Omental fat pad (tissue), 4 donors: ENCODE measurements around the gene STAT5B. TPM values are rescaled to one million over a fixed set of nuclear protein-coding genes. Genes with fewer than 3 reads are reported as not detected.
"Not testable (repeated sequence)": the region's sequence is repeated elsewhere in the genome, so short reads cannot be mapped to it uniquely, and the experiment has no call there.

Experiments
- ATAC-seq: fragments of 150-250 bp; one replicate; pipeline ENCODE4 v1.9.1; 2016; ENCODE audit warnings: mild to moderate bottlenecking, moderate library complexity; ENCODE audit not compliant: low FRiP score
- DNase-seq: peaks from one replicate; pipeline ENCODE4 v3.0.0-alpha.2; 2019; ENCODE audit warnings: low spot score
- CTCF ChIP-seq, 3 donors: fragments of 450-650 bp; IDR thresholded peaks; one replicate each; pipeline ENCODE4 v1.5.1; 2016 to 2017; ENCODE audit warnings: antibody characterized with exemption in 3 of 3, mild to moderate bottlenecking in 3 of 3, moderate library complexity in 2 of 3
- total RNA-seq, 4 donors: library from RNA; depleted of rRNA; stranded (reverse); fragments of >200 nt; gene quantifications; one replicate each; pipeline ENCODE4 v1.1.0, GENCODE V29; 2016

Gene STAT5B
- total RNA-seq, 4 donors from 2014 or later, result 66.6 to 130 (median 111) TPM

GRCh38 chr17:42225646-42226045 lies 50.5 kb downstream of the STAT5B start:
- DNase-seq (no peak), ATAC-seq (no peak)
- TF ChIP-seq CTCF (IDR thresholded peaks at IDR 0.05), result no peak

GRCh38 chr17:42224651-42225050 lies 51.5 kb downstream of the STAT5B start:
- ATAC-seq, result no peak

GRCh38 chr17:42221886-42222745 lies 54.1 kb downstream of the STAT5B start:
- ATAC-seq, result no peak
- DNase-seq, result no peak
- TF ChIP-seq CTCF (IDR thresholded peaks at IDR 0.05), result no peak

More at GRCh38 chr17:42224651-42225050, 51.5 kb downstream of the STAT5B start:
- no peak for DNase-seq
- no peak for TF ChIP-seq CTCF (IDR thresholded peaks at IDR 0.05)

- DNase-seq, ATAC-seq: not testable (repeated sequence)
Measured at GRCh38 chr17:42219280-42219679, 56.9 kb downstream of the STAT5B start.

- ATAC-seq, result no peak
- no peak for DNase-seq
- no peak for TF ChIP-seq CTCF (IDR thresholded peaks at IDR 0.05)
Measured at GRCh38 chr17:42214156-42214555, 62.0 kb downstream of the STAT5B start.

- no peak for DNase-seq
- no peak for ATAC-seq
Measured at GRCh38 chr17:42212382-42212781, 63.8 kb downstream of the STAT5B start.

GRCh38 chr17:42211921-42212341 lies 64.3 kb downstream of the STAT5B start:
- DNase-seq, ATAC-seq: not testable (repeated sequence)

More at GRCh38 chr17:42212382-42212781, 63.8 kb downstream of the STAT5B start:
- TF ChIP-seq CTCF (IDR thresholded peaks at IDR 0.05), result no peak

- ATAC-seq, result no peak
- TF ChIP-seq CTCF (IDR thresholded peaks at IDR 0.05), result no peak
Measured at GRCh38 chr17:42210046-42210445, 66.1 kb downstream of the STAT5B start.

GRCh38 chr17:42206153-42206612 lies 70.0 kb downstream of the STAT5B start:
- not testable (repeated sequence) for DNase-seq, ATAC-seq

More at GRCh38 chr17:42210046-42210445, 66.1 kb downstream of the STAT5B start:
- no peak for DNase-seq
